Parathyroid adenoma (tissue), 2 donors: Measurements from ENCODE around the gene EPS8L1.

ENCODE experiments used
- H2AFZ ChIP-seq: fragments of 300-600 bp; sonication (generic); one replicate; pipeline ENCODE4 v1.7.0; 2017; ENCODE audit warnings: antibody characterized with exemption, mild to moderate bottlenecking
- H3K27ac ChIP-seq: fragments of 300-600 bp; sonication (generic); one replicate; pipeline ENCODE4 v1.7.0; 2017
- H3K27me3 ChIP-seq: fragments of 300-600 bp; sonication (generic); one replicate; pipeline ENCODE4 v1.7.0; 2017; ENCODE audit warnings: low read length; ENCODE audit not compliant: control insufficient read depth, insufficient read depth
- H3K36me3 ChIP-seq: fragments of 300-600 bp; sonication (generic); one replicate; pipeline ENCODE4 v1.7.0; 2017; ENCODE audit warnings: low read length; ENCODE audit not compliant: control insufficient read depth, insufficient read depth
- H3K4me1 ChIP-seq: fragments of 300-600 bp; sonication (generic); one replicate; pipeline ENCODE4 v1.7.0; 2017; ENCODE audit warnings: control low read depth
- H3K4me2 ChIP-seq: fragments of 300-600 bp; sonication (generic); one replicate; pipeline ENCODE4 v1.7.0; 2017; ENCODE audit warnings: low read length
- H3K4me3 ChIP-seq: fragments of 300-600 bp; sonication (generic); one replicate; pipeline ENCODE4 v1.7.0; 2017; ENCODE audit warnings: low read depth, low read length
- H3K79me2 ChIP-seq: fragments of 300-600 bp; sonication (generic); one replicate; pipeline ENCODE4 v1.7.0; 2017; ENCODE audit warnings: control low read depth
- H3K9ac ChIP-seq: fragments of 300-600 bp; sonication (generic); one replicate; pipeline ENCODE4 v1.7.0; 2017; ENCODE audit warnings: mild to moderate bottlenecking
- H3K9me3 ChIP-seq: fragments of 300-600 bp; sonication (generic); one replicate; pipeline ENCODE4 v1.7.0; 2017; ENCODE audit warnings: low read length; ENCODE audit not compliant: control insufficient read depth
- CTCF ChIP-seq: fragments of 300-600 bp; sonication (generic); IDR thresholded peaks from one replicate; pipeline ENCODE4 v1.7.0; 2017; ENCODE audit warnings: antibody characterized with exemption, mild to moderate bottlenecking
- donor health status: primary hyperparathyroidism.

EPS8L1 gene

DNA sequence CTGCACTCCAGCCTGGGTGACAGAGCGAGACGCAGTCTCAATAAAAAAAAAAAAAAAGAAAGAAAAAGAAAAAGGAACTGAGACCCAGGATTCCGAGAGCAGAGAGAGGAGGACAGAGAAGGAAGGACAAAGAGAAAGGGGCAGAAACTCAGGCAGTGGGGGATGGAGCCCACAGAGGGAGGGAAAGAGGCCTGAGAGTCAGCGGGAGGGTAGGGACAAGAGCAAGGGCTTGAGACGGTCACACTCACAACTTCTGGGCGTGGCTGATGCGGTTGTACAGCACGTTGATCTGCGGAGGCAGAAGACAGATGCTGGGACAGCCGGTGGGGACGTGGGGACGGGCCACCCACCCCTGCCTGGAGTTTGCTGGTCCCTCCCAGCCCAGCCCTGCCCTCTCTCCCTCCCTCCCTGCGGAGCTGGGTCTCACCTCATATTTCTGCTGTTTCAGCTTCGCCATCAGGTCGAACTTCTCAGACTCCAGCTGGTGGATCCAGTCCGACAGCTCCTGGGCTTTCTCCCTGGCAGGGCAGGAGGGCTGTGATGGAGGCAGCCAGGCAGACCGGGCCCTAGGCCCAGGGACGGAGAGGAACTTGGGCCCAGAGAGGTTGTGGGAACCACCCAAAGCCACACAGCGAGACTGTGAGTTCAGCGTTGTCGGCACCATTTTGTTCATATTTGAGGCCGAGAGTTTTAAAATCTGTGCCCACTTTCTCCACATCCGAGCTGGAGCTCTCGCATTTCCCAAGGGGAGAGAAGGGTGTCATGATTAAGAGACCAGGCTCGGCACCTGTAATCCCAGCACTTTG lies 58.2 kb downstream of the EPS8L1 start:
- Histone ChIP-seq H3K79me2 (no peaks in the 10 kb centered on the region), H3K4me2 (no peak overlapping the region), H3K9ac (no peak overlapping the region), H3K9me3 (no peaks in the 10 kb centered on the region), H3K27me3 (no peaks in the 10 kb centered on the region), H3K27ac (no peak overlapping the region), H3K4me1 (no peaks in the 10 kb centered on the region), H3K4me3 (no peak overlapping the region), H3K36me3 (no peaks in the 10 kb centered on the region), H2AFZ (peak overlapping the region; percentile 58)
- TF ChIP-seq CTCF, result no peak

GRCh38 chr19:55134736-55135135 lies 59.1 kb downstream of the EPS8L1 start:
- Histone ChIP-seq H3K27ac (no peak overlapping the region), H3K9me3 (no peaks in the 10 kb centered on the region), H3K79me2 (no peaks in the 10 kb centered on the region), H3K4me1 (no peaks in the 10 kb centered on the region), H3K27me3 (no peaks in the 10 kb centered on the region), H3K36me3 (no peaks in the 10 kb centered on the region), H2AFZ (no peak overlapping the region), H3K4me2 (no peak overlapping the region), H3K9ac (no peak overlapping the region), H3K4me3 (no peak overlapping the region)
- TF ChIP-seq CTCF, result no peak

DNA sequence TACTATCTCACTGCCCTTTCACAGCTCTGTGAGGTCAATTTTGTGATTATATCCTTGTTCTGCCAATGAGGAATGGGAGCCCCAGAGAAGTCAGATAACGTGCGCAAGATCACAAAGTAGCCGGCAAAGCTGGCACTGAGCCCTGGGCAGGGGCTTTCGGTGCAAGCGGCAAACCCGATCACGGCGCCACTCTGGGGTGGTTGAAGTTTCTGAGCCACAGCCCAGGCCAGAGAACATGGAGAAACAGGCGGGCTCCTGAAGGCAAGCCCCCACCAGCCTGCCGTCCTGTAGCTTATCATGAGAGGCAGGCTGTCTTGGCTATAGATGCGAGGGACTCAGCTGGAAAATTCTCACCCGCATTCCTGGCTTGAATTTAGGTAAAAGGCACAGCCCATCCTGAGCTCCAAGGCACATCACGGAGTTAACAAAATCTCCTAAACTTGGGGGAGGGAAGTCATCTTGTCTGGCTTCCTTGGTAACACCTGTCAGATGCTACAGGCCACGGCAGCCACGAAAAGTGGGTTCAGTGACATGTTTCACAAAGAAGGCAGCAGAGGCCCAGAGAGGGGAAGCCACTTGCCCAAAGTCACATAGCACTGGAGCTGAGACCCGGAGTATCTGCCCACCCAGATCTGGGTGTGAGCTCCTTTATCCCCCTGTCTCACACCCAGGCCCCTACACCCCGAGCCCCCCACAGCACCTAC lies 60.9 kb downstream of the EPS8L1 start:
- no peak overlapping the region for H3K27ac ChIP-seq

More for the DNA sequence above, 60.9 kb downstream of the EPS8L1 start:
- Histone ChIP-seq H3K79me2 (no peaks in the 10 kb centered on the region), H3K9me3 (no peaks in the 10 kb centered on the region), H3K4me1 (no peaks in the 10 kb centered on the region), H3K4me3 (no peak overlapping the region), H3K27me3 (no peaks in the 10 kb centered on the region), H3K36me3 (no peaks in the 10 kb centered on the region), H2AFZ (no peak overlapping the region), H3K9ac (no peak overlapping the region), H3K4me2 (no peak overlapping the region)
- TF ChIP-seq CTCF, result no peak
